Measurements from ENCODE around the gene SMOC1. TPM values are rescaled to one million over a fixed set of nuclear protein-coding genes. Genes with fewer than 3 reads are reported as not detected.

Gene SMOC1
- total RNA-seq, 1 donor from 2014 or later: 0.90 TPM

DNA sequence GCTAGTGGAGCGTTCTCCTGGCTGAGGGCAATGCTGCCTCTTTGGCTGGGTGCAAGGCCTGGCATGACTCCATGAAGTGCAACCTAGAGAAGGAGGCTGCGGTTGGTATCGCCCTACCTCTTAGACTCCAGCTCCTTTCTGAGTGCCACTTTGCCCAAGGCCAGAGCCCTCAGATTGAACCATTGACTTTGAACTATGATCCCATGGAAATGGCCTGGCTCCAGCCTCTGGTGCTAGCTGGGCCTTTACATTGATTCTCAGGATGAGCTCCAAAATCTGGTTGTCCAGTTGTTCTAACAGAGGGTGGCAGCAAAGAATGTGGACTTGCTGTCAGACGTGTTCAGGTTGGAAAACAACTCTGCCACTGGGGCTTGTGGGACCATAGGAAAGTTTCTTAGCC, 16.1 kb upstream of the SMOC1 start:
- DNase-seq (ENCODE audit: low read depth in 2 of 2): peak in 1 of 2 donors; percentile 18

- no peak for DNase-seq (ENCODE audit: low read depth in 2 of 2)
These were observed 13.4 kb upstream of the SMOC1 start for GRCh38 chr14:69865701-69866365.

GRCh38 chr14:69868363-69868963, 10.8 kb upstream of the SMOC1 start:
- DNase-seq (ENCODE audit: low read depth in 2 of 2): no peak

GRCh38 chr14:69870613-69871012, 8.6 kb upstream of the SMOC1 start:
- DNase-seq (ENCODE audit: low read depth in 2 of 2): no peak

DNA sequence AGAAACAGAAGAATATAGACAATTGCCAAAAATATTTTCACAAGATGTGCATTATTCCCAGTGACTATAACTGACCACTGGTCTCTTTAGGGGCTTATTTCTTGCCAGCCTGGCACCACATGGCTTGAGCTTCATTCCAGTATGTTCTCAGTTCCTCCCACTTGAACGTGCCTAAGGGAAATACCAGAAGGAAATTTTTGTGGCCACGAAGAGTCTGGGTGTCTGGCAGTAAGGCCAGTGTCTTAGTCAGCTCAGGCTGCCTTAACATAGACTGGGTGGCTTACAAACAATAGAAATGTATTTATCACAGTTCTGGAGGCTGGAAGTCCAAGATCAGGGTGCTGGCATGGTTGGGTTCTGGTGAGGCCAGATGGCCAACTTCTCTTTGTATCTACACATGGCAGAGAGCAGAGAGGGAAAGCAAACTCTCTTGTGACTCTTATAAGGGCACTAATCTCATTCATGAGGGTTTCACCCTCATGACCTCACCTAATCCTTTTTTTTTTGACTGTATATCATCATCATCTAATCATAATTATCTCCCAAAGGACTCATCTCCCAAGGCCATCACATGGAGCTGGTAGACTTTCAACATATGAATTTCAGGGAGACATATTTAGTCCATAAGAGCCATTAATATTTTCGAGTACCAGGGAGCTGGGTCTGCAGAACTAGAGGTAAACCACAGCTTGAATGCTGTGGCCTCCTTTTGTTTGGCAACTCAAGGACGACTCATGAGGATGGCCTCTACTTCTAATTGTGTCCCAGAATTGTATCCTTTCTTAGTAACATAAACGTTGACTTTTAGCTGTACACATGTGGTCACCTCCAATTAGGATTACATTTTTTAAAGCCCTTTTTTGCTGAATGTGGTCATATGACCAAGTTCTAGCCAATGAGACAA, 5.1 kb upstream of the SMOC1 start:
- no peak for DNase-seq (ENCODE audit: low read depth in 2 of 2)

- DNase-seq (ENCODE audit: low read depth in 2 of 2): no peak
These were observed 2.9 kb upstream of the SMOC1 start for GRCh38 chr14:69876221-69876847.

DNA sequence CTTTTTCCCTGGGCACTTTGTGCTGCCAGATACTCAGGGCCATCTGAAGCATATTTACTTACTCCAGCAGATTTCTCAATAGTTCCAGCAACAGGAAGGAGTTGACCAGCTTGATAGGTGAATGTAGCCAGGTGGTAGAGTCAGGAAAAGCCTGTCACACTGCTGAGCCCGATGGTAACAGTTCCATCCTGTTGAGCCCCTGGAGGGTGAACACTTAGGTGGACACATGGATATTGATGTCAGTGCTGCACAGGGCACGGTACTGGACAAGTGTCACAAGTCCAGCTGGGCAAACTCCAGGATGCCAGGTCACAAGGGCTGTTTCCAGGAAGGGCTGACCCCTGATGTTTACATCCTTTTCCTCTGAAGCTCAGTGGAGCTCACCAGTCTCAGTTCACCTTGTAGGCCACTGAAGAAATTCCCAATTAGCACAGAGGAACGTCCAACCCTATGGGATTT, 2.3 kb upstream of the SMOC1 start:
- peak in 1 of 2 donors; percentile 56 for DNase-seq (ENCODE audit: low read depth in 2 of 2)

DNA sequence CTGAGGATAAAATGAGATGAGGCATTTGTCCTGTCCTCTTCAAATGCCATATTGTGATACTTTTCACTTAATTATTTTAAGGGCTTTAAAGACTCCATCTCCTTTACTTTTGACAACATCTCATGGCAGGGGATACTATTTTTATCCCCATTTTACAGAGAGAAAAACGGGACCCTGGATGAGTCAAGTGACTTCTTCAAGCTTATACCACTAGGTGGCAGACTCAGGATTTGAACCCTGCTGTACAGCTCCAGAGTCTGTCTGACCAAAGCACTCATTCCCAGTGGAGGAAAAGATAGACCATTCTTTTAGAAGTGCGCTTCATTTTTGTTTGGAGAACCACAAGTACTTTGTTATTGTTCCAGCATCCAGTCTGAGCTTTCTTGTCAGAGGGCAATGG, 1.7 kb upstream of the SMOC1 start:
- DNase-seq (ENCODE audit: low read depth in 2 of 2): peak; percentile 25 to 38

- DNase-seq (ENCODE audit: low read depth in 2 of 2): no peak
These were observed 965 bp upstream of the SMOC1 start for GRCh38 chr14:69878251-69878650.

DNA sequence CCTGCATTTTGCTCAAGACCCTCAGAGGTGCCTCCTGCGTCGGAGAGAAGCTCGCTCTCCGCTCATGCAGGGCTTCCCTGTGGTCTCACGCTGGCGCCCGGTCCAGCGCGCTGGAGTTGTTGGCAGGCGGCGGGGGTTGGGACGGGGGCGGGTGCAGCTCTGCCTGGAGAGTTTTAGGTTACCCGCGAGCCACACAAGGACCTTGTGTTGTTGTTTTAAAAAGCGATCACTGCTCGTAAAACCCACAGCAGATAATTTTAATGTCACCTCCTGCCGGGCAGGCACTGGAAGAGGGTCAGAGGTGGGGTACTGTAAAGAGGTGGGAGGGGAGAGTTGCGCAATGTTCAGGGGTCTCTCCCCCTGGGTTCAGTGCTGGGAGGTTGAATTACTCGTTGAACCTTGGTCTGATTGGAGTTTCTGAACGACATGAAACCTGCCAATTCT, 850 bp downstream of the SMOC1 start:
- no peak for DNase-seq (ENCODE audit: low read depth in 2 of 2)

GRCh38 chr14:69880893-69881292, 1.7 kb downstream of the SMOC1 start:
- no peak for DNase-seq (ENCODE audit: low read depth in 2 of 2)

DNA sequence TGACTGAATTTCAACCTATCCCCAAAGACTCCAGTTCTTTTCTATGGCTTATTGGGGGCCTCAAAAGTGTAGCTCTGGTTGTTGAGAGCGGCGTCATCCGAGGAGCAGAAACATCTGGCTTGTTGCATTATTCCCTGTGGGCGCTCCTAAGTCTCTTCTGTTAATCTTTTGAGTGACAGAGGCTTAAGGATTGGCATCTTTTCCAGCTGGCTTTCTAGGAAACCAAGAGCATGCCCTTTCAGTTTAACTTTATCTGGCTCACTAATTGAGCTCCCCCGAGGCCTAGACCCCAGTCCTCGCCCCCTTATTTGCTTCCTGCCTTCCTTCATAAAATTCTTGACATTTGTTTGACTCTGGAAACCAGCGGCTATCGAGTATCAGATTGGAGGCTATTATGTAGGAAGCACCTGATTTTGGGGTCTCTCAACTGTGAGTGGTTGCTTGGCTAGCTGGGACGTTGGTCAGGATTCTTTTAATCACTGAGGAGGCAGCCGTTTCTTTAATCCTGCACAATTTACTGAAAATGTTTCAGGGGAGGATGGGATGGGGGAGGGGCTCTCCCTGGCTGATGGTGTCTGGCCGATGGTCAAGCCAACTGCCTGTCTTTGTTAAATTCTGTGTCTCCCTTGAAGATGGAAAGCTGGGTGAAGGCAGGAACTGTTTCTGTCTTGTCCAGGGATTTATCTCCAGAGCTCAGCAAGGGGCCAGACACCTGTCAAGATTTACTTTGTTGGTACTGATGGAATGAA, 3.1 kb downstream of the SMOC1 start:
- DNase-seq (ENCODE audit: low read depth in 2 of 2): no peak

DNA sequence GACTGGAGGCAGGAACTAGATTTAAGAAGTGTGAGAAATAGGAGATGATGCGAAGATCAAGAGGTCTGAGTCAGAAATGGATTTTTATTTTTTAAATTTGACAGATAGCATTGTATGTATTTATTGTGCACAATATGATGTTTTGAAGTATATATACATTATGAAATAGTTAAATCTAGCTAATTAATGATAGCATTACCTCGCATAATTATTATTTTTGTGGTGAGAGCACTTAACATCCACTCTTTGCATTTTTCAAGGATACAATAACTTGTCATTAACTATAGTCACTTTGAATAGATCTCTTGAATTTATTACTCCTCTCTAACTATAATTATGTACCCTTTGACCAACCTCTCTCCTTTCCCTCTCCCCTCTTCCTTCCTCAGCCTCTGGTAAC, 3.7 kb downstream of the SMOC1 start:
- DNase-seq (ENCODE audit: low read depth in 2 of 2): no peak

DNA sequence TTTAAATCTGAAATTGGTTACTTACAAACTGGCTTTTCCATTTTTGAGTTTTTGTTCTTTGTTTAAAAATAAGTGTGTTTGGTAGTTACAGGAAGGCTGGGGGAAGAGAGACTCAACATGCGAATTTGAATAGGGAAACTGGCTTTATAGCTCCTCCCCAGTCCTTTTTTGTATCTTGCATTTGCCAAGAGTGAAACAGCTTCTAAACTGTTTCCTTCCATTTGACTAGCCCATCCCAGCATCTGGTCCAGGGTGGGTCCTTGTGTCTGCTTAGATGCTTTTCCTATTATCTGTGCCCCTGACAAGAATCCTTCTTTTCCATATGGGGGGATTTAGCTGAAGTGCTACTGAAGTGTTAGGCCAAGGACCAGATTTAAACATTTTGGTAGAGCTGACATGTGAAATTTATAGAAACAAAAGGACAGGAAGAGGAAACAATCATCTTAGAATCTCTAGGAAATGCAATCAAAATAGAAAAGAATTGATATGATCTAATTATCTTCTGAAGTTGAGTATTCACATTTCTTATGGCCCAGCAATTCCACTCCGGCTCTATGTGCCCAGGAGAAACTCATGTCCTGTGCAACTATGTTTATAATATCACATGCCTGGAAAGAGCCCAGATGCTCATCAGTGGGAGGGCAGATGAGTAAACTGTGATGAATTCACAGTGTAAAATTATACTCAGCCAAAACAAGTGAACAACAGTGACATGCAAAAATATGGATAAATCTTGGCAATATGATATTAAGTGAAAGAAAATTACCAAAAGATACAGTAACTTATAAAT, 7.4 kb downstream of the SMOC1 start:
- DNase-seq (ENCODE audit: low read depth in 2 of 2): no peak

GRCh38 chr14:69887740-69888657, 8.8 kb downstream of the SMOC1 start:
- DNase-seq (ENCODE audit: low read depth in 2 of 2): no peak

- DNase-seq (ENCODE audit: low read depth in 2 of 2): no peak
These were observed 12.2 kb downstream of the SMOC1 start for GRCh38 chr14:69891422-69891821.

GRCh38 chr14:69895109-69895508, 15.9 kb downstream of the SMOC1 start:
- peak; percentile 2 to 37 for DNase-seq (ENCODE audit: low read depth in 2 of 2)

DNA sequence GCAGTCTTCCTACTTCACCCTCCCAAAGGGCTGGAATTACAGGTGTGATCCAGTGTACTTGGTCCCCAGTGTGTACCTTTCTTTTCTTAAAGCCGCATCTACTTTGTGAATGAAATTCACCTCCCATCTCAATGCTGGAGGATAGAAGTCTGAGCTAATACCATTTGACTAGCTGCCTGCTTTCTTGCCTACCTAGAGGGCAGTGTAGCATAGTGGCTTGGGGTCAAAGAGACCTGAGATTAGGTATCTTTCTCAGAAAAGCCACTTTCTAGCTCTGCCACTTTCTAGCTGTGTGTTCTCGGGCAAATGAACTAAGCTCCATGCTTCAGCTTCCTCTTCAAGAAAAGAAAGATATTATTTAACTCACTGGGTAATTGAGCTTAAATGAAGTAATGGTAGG, 16.9 kb downstream of the SMOC1 start:
- DNase-seq (ENCODE audit: low read depth in 2 of 2): no peak

GRCh38 chr14:69896972-69897371, 17.8 kb downstream of the SMOC1 start:
- no peak for DNase-seq (ENCODE audit: low read depth in 2 of 2)
